ENCODE data around the gene KCNMA1.

KCNMA1 gene

GRCh38 chr10:76901701-76902100 is 735.9 kb downstream of the KCNMA1 start:
- no peak for DNase-seq

- no peak for DNase-seq
These were observed 738.1 kb downstream of the KCNMA1 start for GRCh38 chr10:76899490-76899889.

- no peak for DNase-seq
These were observed 744.7 kb downstream of the KCNMA1 start for GRCh38 chr10:76892766-76893479.

- no peak for DNase-seq
These were observed 750.2 kb downstream of the KCNMA1 start for GRCh38 chr10:76887223-76888010.

GRCh38 chr10:76885816-76886215 is 751.8 kb downstream of the KCNMA1 start:
- peak; percentile 20 for DNase-seq

- no peak for DNase-seq
These were observed 752.8 kb downstream of the KCNMA1 start for GRCh38 chr10:76884673-76885275.

GRCh38 chr10:76883596-76883995 is 754.0 kb downstream of the KCNMA1 start:
- DNase-seq, result no peak

- no peak for DNase-seq
These were observed 754.8 kb downstream of the KCNMA1 start for GRCh38 chr10:76882796-76883195.

- DNase-seq, result no peak
These were observed 755.4 kb downstream of the KCNMA1 start for GRCh38 chr10:76882245-76882644.

- DNase-seq, result no peak
These were observed 756.0 kb downstream of the KCNMA1 start for GRCh38 chr10:76881477-76882220.

- no peak for DNase-seq
These were observed 756.7 kb downstream of the KCNMA1 start for GRCh38 chr10:76880931-76881330.

- DNase-seq, result peak; percentile 42
These were observed 758.3 kb downstream of the KCNMA1 start for GRCh38 chr10:76879116-76879913.

GRCh38 chr10:76878514-76878913 is 759.1 kb downstream of the KCNMA1 start:
- no peak for DNase-seq

GRCh38 chr10:76874896-76875295 is 762.7 kb downstream of the KCNMA1 start:
- no peak for DNase-seq

GRCh38 chr10:76874176-76874575 is 763.4 kb downstream of the KCNMA1 start:
- no peak for DNase-seq

- DNase-seq, result no peak
These were observed 765.8 kb downstream of the KCNMA1 start for GRCh38 chr10:76871697-76872295.

GRCh38 chr10:76869931-76870330 is 767.7 kb downstream of the KCNMA1 start:
- no peak for DNase-seq

GRCh38 chr10:76868098-76868977 is 769.3 kb downstream of the KCNMA1 start:
- DNase-seq, result no peak

- DNase-seq, result no peak
These were observed 770.6 kb downstream of the KCNMA1 start for GRCh38 chr10:76866841-76867586.

- DNase-seq, result no peak
These were observed 772.7 kb downstream of the KCNMA1 start for GRCh38 chr10:76864922-76865321.

All from NCI-H1092 treated with DMSO at 0.1 percent for 48 hours (cell line).